ENCODE results near the gene PALM. TPM values are rescaled to one million over a fixed set of nuclear protein-coding genes. Genes with fewer than 3 reads are reported as not detected.

The PALM gene
- polyA plus RNA-seq, 1 donor (not counting 4 experiments of a cell fraction or from before 2014, with no cell fraction given) = not detected

GRCh38 chr19:676007-676338 lies 32.8 kb upstream of the PALM start:
- H3K9me3 ChIP-seq (ENCODE audit: control insufficient read depth, low read depth, low read length) = no peaks in the 10 kb centered on the region
- H4K20me1 ChIP-seq (ENCODE audit: control insufficient read depth, extremely low read depth, insufficient read depth, low read length) = peaks cover 12% of the 10 kb centered on the region
- peak overlapping the region; percentile 19 for H2AFZ ChIP-seq (ENCODE audit: control insufficient read depth, low read length)
- FAIRE-seq = no peak
- dilution Hi-C loops (cut with MboI; ENCODE audit: extremely low pct_ligation_motif_present, low sequenced_read_pairs) = no loop called here
- H3K4me3 ChIP-seq (ENCODE audit: control insufficient read depth in 2 of 3, extremely low read depth in 1 of 3, insufficient read depth in 2 of 3, low read depth in 1 of 3, low read length in 3 of 3) = peak overlapping the region; percentile 49 to 76 (median 54)
- H3K4me1 ChIP-seq (ENCODE audit: control insufficient read depth, extremely low read depth, insufficient read depth, low read length) = peaks cover 26% of the 10 kb centered on the region
- peaks cover 2% of the 10 kb centered on the region for H3K9me1 ChIP-seq (ENCODE audit: control insufficient read depth, extremely low read depth, insufficient read depth, low read length)
- H3K27me3 ChIP-seq (ENCODE audit: control insufficient read depth, extremely low read depth, insufficient read depth, low read length) = no peaks in the 10 kb centered on the region
- no peak for DNase-seq (ENCODE audit: low read depth, low spot score)
- H3K27ac ChIP-seq (ENCODE audit: control insufficient read depth, insufficient read depth, low read length) = no peak overlapping the region
- peak overlapping the region; percentile 99 for H3K9ac ChIP-seq (ENCODE audit: control insufficient read depth, extremely low read depth, insufficient read depth, low read length)
- H3K79me2 ChIP-seq (ENCODE audit: control insufficient read depth, insufficient read depth, low read length) = peaks cover 23% of the 10 kb centered on the region
- H3K4me2 ChIP-seq (ENCODE audit: control insufficient read depth, extremely low read depth, insufficient read depth, low read depth, low read length) = peak overlapping the region; percentile 73
- TF ChIP-seq EZH2 (IDR thresholded peaks at IDR 0.05; ENCODE audit: low read length) = no peak
- H3K36me3 ChIP-seq (ENCODE audit: control insufficient read depth in 2 of 2, extremely low read depth in 1 of 2, insufficient read depth in 2 of 2, low read length in 2 of 2) = peaks cover 7 to 18% of the 10 kb centered on the region in 2 experiments

GRCh38 chr19:676339-677105 lies 32.2 kb upstream of the PALM start, which contains the start of gene FSTL3:
FSTL3 (plus strand) TSS chr19:676392; CDS start chr19:676424, 32 bp downstream.
- FAIRE-seq = peak; percentile 23
- H3K27ac ChIP-seq (ENCODE audit: control insufficient read depth, insufficient read depth, low read length) = peak within 1 kb of the TSS; percentile 93
- H3K4me2 ChIP-seq (ENCODE audit: control insufficient read depth, extremely low read depth, insufficient read depth, low read depth, low read length) = peak within 1 kb of the TSS; percentile 86
- peaks cover 7 to 23% of the 10 kb centered on the region in 2 experiments for H3K36me3 ChIP-seq (ENCODE audit: control insufficient read depth in 2 of 2, extremely low read depth in 1 of 2, insufficient read depth in 2 of 2, low read length in 2 of 2)
- H3K4me1 ChIP-seq (ENCODE audit: control insufficient read depth, extremely low read depth, insufficient read depth, low read length) = peaks cover 26% of the 10 kb centered on the region
- H3K9ac ChIP-seq (ENCODE audit: control insufficient read depth, extremely low read depth, insufficient read depth, low read length) = peak within 1 kb of the TSS; percentile 99
- dilution Hi-C loops (cut with MboI; ENCODE audit: extremely low pct_ligation_motif_present, low sequenced_read_pairs) = no loop called here
- TF ChIP-seq, protein P1, sequence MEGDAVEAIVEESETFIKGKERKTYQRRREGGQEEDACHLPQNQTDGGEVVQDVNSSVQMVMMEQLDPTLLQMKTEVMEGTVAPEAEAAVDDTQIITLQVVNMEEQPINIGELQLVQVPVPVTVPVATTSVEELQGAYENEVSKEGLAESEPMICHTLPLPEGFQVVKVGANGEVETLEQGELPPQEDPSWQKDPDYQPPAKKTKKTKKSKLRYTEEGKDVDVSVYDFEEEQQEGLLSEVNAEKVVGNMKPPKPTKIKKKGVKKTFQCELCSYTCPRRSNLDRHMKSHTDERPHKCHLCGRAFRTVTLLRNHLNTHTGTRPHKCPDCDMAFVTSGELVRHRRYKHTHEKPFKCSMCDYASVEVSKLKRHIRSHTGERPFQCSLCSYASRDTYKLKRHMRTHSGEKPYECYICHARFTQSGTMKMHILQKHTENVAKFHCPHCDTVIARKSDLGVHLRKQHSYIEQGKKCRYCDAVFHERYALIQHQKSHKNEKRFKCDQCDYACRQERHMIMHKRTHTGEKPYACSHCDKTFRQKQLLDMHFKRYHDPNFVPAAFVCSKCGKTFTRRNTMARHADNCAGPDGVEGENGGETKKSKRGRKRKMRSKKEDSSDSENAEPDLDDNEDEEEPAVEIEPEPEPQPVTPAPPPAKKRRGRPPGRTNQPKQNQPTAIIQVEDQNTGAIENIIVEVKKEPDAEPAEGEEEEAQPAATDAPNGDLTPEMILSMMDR (optimal IDR thresholded peaks at IDR 0.05 in 1 of 3, IDR thresholded peaks at IDR 0.05 in 1 of 3, conservative IDR thresholded peaks at IDR 0.05 in 1 of 3; ENCODE audit: extremely low read depth in 1 of 3, insufficient read depth in 2 of 3, low read length in 3 of 3) = no peak
- TF ChIP-seq EZH2 (IDR thresholded peaks at IDR 0.05; ENCODE audit: low read length) = no peak
- H3K4me3 ChIP-seq (ENCODE audit: control insufficient read depth in 2 of 3, extremely low read depth in 1 of 3, insufficient read depth in 2 of 3, low read depth in 1 of 3, low read length in 3 of 3) = peak within 1 kb of the TSS; percentile 76 to 92 (median 89)
- H3K9me1 ChIP-seq (ENCODE audit: control insufficient read depth, extremely low read depth, insufficient read depth, low read length) = peaks cover 2% of the 10 kb centered on the region
- H3K27me3 ChIP-seq (ENCODE audit: control insufficient read depth, extremely low read depth, insufficient read depth, low read length) = no peaks in the 10 kb centered on the region
- DNase-seq (ENCODE audit: low read depth, low spot score) = no peak
- peaks cover 16% of the 10 kb centered on the region for H4K20me1 ChIP-seq (ENCODE audit: control insufficient read depth, extremely low read depth, insufficient read depth, low read length)
- no peaks in the 10 kb centered on the region for H3K9me3 ChIP-seq (ENCODE audit: control insufficient read depth, low read depth, low read length)
- H3K79me2 ChIP-seq (ENCODE audit: control insufficient read depth, insufficient read depth, low read length) = peaks cover 23% of the 10 kb centered on the region
- peak within 1 kb of the TSS; percentile 19 for H2AFZ ChIP-seq (ENCODE audit: control insufficient read depth, low read length)
